Thoracic aorta (tissue), 2 donors: ENCODE measurements around the gene CCDC85A. TPM values are rescaled to one million over a fixed set of nuclear protein-coding genes. Genes with fewer than 3 reads are reported as not detected.

Experiments
- ATAC-seq: fragments of 150-250 bp; one replicate; pipeline ENCODE4 v1.8.0; 2017; ENCODE audit warnings: low read depth; ENCODE audit not compliant: insufficient number of reproducible peaks, low FRiP score
- DNase-seq: peaks from one replicate; pipeline ENCODE4 v3.0.0-alpha.2; 2020; ENCODE audit warnings: low spot score
- H3K27ac ChIP-seq, 2 donors: fragments of 200-600 bp; sonication (generic); 1 replicate in 1 of 2; 2 replicates in 1 of 2; pipeline ENCODE4 v1.5.1; 2016; ENCODE audit warnings: mild to moderate bottlenecking in 2 of 2, moderate library complexity in 2 of 2
- H3K27me3 ChIP-seq: fragments of 200-600 bp; sonication (generic); replicated peaks from 2 replicates; pipeline ENCODE4 v1.6.0; 2016; ENCODE audit warnings: mild to moderate bottlenecking; ENCODE audit not compliant: insufficient read depth
- H3K36me3 ChIP-seq: fragments of 200-600 bp; sonication (generic); one replicate; pipeline ENCODE4 v1.5.1; 2016
- H3K4me1 ChIP-seq, 2 donors: fragments of 200-600 bp; sonication (generic); 1 replicate in 1 of 2; 2 replicates in 1 of 2; pipeline versions ENCODE4 v1.5.1 to v1.6.0; 2016; ENCODE audit warnings: low read depth in 2 of 2, mild to moderate bottlenecking in 1 of 2; ENCODE audit not compliant: control insufficient read depth in 1 of 2
- H3K4me3 ChIP-seq: fragments of 200-600 bp; sonication (generic); 2 replicates; pipeline ENCODE4 v1.5.1; 2016; ENCODE audit warnings: mild to moderate bottlenecking
- H3K9me3 ChIP-seq: fragments of 200-600 bp; sonication (generic); 2 replicates; pipeline ENCODE4 v1.5.1; 2016
- total RNA-seq, 2 donors: library from RNA; depleted of rRNA; stranded (reverse); fragments of >200 nt; gene quantifications; one replicate each; pipeline versions ENCODE4 v1.1.0 to v1.2.3, GENCODE V29; 2016
- TF ChIP-seq, protein P1 (sequence below): fragments of 200-600 bp; sonication (generic); IDR thresholded peaks from one replicate; pipeline ENCODE4 v1.5.1; 2019; ENCODE audit warnings: antibody characterized with exemption

CCDC85A gene
- total RNA-seq, 2 donors from 2014 or later = 3.7 to 4.2 TPM

- ATAC-seq = no peak
- H3K4me3 ChIP-seq = no peak overlapping the region
Measured at GRCh38 chr2:56386657-56387056, 202.9 kb downstream of the CCDC85A start.

GRCh38 chr2:56390644-56391043, 206.9 kb downstream of the CCDC85A start:
- TF ChIP-seq, protein P1, sequence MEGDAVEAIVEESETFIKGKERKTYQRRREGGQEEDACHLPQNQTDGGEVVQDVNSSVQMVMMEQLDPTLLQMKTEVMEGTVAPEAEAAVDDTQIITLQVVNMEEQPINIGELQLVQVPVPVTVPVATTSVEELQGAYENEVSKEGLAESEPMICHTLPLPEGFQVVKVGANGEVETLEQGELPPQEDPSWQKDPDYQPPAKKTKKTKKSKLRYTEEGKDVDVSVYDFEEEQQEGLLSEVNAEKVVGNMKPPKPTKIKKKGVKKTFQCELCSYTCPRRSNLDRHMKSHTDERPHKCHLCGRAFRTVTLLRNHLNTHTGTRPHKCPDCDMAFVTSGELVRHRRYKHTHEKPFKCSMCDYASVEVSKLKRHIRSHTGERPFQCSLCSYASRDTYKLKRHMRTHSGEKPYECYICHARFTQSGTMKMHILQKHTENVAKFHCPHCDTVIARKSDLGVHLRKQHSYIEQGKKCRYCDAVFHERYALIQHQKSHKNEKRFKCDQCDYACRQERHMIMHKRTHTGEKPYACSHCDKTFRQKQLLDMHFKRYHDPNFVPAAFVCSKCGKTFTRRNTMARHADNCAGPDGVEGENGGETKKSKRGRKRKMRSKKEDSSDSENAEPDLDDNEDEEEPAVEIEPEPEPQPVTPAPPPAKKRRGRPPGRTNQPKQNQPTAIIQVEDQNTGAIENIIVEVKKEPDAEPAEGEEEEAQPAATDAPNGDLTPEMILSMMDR = no peak

More at GRCh38 chr2:56386657-56387056, 202.9 kb downstream of the CCDC85A start:
- Histone ChIP-seq H3K4me1 (no peaks in the 10 kb centered on the region), H3K36me3 (no peaks in the 10 kb centered on the region), H3K27me3 (no peaks in the 10 kb centered on the region), H3K9me3 (no peaks in the 10 kb centered on the region), H3K27ac (no peak overlapping the region)
- TF ChIP-seq, protein P1 = no peak
- no peak for DNase-seq

GRCh38 chr2:56410140-56410539, 226.3 kb downstream of the CCDC85A start:
- Histone ChIP-seq H3K4me3 (no peak overlapping the region), H3K4me1 (no peaks in the 10 kb centered on the region), H3K27me3 (no peaks in the 10 kb centered on the region), H3K27ac (no peak overlapping the region), H3K9me3 (no peaks in the 10 kb centered on the region), H3K36me3 (no peaks in the 10 kb centered on the region)
- DNase-seq (no peak), ATAC-seq (no peak)
- TF ChIP-seq, protein P1 = no peak

More at GRCh38 chr2:56390644-56391043, 206.9 kb downstream of the CCDC85A start:
- Histone ChIP-seq H3K27ac (no peak overlapping the region), H3K36me3 (no peaks in the 10 kb centered on the region), H3K4me1 (no peaks in the 10 kb centered on the region), H3K27me3 (no peaks in the 10 kb centered on the region), H3K9me3 (no peaks in the 10 kb centered on the region), H3K4me3 (no peak overlapping the region)
- DNase-seq (no peak), ATAC-seq (no peak)

DNA sequence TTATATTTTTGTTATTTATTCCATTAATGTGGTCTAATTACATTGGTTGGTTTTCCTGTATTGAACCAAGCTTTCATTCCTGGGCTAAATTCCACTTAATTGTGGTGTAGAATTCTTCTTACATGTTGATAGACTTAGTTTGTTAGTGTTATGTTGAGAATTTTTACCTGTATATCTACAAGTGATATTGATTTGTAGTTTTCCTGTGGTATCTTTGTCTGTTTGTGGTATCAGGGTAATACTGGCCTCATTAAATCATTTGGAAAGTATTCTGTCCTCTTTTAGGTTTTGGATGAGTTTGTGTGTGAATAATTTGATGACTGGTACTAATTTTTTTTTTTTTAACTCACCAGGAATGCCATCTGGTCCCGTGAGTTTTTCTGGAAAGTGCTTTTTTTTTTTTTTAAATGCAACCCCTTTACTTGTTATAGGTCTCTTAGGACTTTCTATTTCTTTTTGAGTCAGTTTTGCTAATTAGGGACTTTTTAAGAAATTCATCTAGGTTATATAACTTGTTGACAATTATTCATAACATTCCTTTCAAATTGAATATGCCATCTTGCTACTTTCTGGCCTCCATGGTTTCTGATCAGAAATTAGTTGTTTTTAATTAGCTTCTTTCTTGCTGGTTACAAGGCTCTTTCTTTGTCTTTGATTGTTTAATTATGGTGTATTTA, 232.8 kb downstream of the CCDC85A start:
- DNase-seq (no peak), ATAC-seq (no peak)
- no peak overlapping the region for H3K27ac ChIP-seq
- H3K4me3 ChIP-seq = no peak overlapping the region
- no peaks in the 10 kb centered on the region for H3K9me3 ChIP-seq
- TF ChIP-seq, protein P1 = no peak
- H3K27me3 ChIP-seq = no peaks in the 10 kb centered on the region
- no peaks in the 10 kb centered on the region for H3K4me1 ChIP-seq
- no peaks in the 10 kb centered on the region for H3K36me3 ChIP-seq
